LNCaP clone FGC (cell line): ENCODE measurements around the gene C6orf136.
A peak's percentile ranks its signal among the peaks of the same experiment; 100 is the strongest.

ENCODE experiments used
- DNase-seq: peaks from one replicate; pipeline ENCODE4 v3.0.0-alpha.2; 2011; ENCODE audit warnings: low read depth
- H3K4me3 ChIP-seq: 2 replicates; pipeline ENCODE4 v1.5.1; 2011; ENCODE audit warnings: mild to moderate bottlenecking, low read depth, low read length, control low read depth
- CTCF ChIP-seq: IDR thresholded peaks from 2 replicates; pipeline ENCODE4 v1.5.1; 2012; ENCODE audit warnings: mild to moderate bottlenecking; ENCODE audit not compliant: control insufficient read depth, insufficient read depth; ENCODE audit errors: extremely low read depth

C6orf136 gene

GRCh38 chr6:30670760-30671527 is 24.0 kb downstream of the C6orf136 start:
- no peak for DNase-seq
- H3K4me3 ChIP-seq, result peak overlapping the region; percentile 84
- TF ChIP-seq CTCF, result no peak

GRCh38 chr6:30672445-30673253 is 25.7 kb downstream of the C6orf136 start, which contains the start of gene DHX16:
Gene DHX16, minus strand, starts transcription at chr6:30673006. Its CDS starts 165 bp downstream, at chr6:30672841.
- TF ChIP-seq CTCF, result peak; percentile 88
- peak; percentile 96 for DNase-seq
- H3K4me3 ChIP-seq, result peak within 1 kb of the TSS; percentile 84

GRCh38 chr6:30676660-30677285 is 29.8 kb downstream of the C6orf136 start:
- H3K4me3 ChIP-seq, result no peak overlapping the region
- no peak for TF ChIP-seq CTCF
- no peak for DNase-seq

GRCh38 chr6:30678964-30679726 is 32.2 kb downstream of the C6orf136 start:
- peak; percentile 92 for TF ChIP-seq CTCF
- DNase-seq, result no peak
- no peak overlapping the region for H3K4me3 ChIP-seq

- no peak overlapping the region for H3K4me3 ChIP-seq
- no peak for DNase-seq
- no peak for TF ChIP-seq CTCF
Measured at GRCh38 chr6:30679765-30680535, 33.0 kb downstream of the C6orf136 start.

GRCh38 chr6:30681766-30682142 is 34.8 kb downstream of the C6orf136 start:
- H3K4me3 ChIP-seq, result no peak overlapping the region
- DNase-seq, result no peak
- TF ChIP-seq CTCF, result no peak
